ENCODE data around the gene STX8.

STX8 gene

DNA sequence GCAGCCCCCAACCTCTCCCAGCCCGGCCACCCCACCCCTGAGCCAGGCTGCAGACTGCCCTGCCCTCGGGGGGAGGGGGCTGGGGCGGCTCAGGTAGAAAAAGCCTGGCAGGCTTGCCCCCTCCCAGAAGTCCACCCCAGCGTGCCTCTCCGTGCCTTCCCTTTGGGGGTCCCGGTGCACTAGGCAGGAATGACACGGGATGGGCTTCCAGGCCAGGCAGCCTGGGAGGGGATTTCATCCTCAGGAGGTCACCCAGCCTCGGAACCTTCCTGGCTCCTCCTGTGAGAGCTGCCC lies 369.3 kb downstream of the STX8 start:
- no peak for DNase-seq (ENCODE audit: low spot score)

DNA sequence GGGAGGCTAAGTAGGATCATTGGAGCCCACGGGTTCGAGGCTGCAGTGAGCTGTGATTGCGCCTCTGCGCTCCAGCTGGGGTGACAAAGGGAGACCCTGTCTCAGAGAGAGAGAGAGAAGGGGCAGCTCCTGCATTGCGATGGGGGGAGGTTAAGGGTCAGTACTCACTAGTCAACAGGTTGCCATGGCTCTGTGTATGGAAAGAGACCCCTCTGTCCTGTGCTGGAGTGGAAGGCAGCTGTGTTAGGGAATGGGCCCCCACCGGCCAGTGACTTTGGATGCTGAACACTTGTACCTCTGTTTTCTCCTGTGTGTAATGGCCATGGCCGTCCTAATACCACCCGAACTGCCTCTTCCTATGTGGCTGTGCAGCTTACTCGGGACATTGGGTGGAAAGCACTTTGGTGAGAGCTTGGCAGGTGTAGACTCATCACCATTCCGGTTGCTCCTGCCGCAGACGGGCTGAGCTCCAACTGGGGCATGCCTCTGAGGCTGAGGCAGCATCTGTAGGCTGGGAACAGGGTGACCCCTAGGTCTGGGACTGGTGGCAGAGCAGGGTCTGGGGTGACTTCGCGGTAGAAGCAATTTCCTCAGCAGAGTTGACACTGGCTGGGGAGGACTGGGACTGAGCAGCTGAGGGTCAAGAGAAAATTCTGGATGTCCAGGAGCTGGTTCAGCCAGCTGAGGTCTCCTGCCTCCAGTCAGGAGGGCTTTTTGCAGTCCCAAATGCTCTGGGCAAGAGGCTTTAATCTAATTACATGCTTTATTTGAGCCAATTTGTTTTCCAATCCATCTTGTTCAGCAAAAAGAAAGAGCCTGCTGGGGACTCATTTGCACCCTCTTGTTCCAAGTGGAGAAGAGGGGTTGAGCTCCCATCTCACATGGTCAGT lies 369.9 kb downstream of the STX8 start:
- DNase-seq (ENCODE audit: low spot score), result no peak

DNA sequence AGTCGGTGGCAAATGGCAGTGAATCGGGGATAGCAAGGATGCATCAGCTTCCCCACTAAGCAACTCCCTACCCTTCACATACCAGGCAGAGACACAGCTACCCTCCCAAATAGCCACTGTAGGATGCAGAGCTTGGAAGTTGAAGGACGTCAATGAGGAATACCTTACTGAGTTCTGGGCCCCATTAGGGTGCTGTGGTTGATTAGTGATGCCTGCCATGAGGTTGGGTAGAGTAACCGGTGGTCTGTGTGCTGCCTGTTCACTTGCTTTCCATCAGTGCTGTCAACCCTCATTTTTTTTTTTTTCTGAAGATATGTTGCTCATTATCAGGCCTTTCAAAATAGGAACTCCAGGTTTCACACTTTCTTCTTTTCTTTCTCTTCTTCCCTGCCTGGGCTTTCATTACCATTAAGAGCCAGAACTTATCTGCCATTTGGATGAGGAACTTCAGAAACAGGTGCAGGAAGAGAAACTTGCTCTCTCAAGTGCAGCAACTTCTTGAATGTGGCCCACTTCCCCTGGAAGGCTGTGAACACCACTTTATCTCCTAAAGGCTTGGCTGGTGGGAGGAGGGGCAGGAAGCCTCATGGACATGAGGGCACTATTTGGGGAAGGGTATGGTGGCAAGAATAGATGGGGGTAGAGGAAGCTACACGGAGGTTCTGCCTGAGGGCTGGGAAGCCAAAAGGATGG lies 370.8 kb downstream of the STX8 start:
- DNase-seq (ENCODE audit: low spot score), result no peak

GRCh38 chr17:9203771-9204425 lies 371.7 kb downstream of the STX8 start:
- DNase-seq (ENCODE audit: low spot score), result no peak

DNA sequence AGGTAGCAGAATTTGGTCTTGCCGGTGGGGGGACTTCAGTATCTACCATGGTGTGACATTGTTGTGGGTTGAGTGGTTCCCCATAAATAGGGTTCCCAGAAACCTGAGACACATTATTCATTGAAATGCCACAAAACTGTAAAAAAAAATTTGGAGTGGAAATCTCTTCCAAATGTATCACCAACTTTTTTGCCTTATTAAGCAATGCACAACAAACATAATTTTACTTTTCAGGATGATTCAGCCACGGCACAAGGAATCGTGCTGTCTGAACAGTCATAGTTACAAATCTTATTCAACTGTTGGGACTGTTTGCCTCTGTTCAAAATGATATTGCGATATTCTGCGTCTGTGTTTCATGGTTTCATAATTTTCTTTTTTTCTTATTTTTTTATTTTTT lies 373.1 kb downstream of the STX8 start:
- no peak for DNase-seq (ENCODE audit: low spot score)

GRCh38 chr17:9200699-9201359 lies 374.8 kb downstream of the STX8 start:
- DNase-seq (ENCODE audit: low spot score), result no peak
